Glutamatergic neuron (in vitro differentiated cells): Measurements from ENCODE around the gene ZNF439. TPM values are rescaled to one million over a fixed set of nuclear protein-coding genes. Genes with fewer than 3 reads are reported as not detected.
"Not testable (repeated sequence)": the region's sequence is repeated elsewhere in the genome, so short reads cannot be mapped to it uniquely, and the experiment has no call there.

ENCODE experiments used
- DNase-seq: peaks from one replicate; pipeline ENCODE4 v3.0.0; 2022
- H3K27ac Mint-ChIP-seq: one replicate; pipeline ENCODE4 v1.8.0; 2020; ENCODE audit warnings: mild to moderate bottlenecking, mixed read lengths, inconsistent platforms; ENCODE audit not compliant: unreplicated experiment
- H3K27me3 Mint-ChIP-seq: one replicate; pipeline ENCODE4 v1.8.0; 2020; ENCODE audit warnings: mild to moderate bottlenecking, moderate library complexity, mixed read lengths, inconsistent platforms; ENCODE audit not compliant: unreplicated experiment
- H3K36me3 Mint-ChIP-seq: one replicate; pipeline ENCODE4 v1.8.0; 2020; ENCODE audit warnings: mild to moderate bottlenecking, mixed read lengths, inconsistent platforms; ENCODE audit not compliant: unreplicated experiment
- H3K4me1 Mint-ChIP-seq: one replicate; pipeline ENCODE4 v1.8.0; 2020; ENCODE audit warnings: mild to moderate bottlenecking, low read depth, mixed read lengths, inconsistent platforms; ENCODE audit not compliant: unreplicated experiment
- H3K4me3 Mint-ChIP-seq: one replicate; pipeline ENCODE4 v1.8.0; 2020; ENCODE audit warnings: mild to moderate bottlenecking, mixed read lengths, inconsistent platforms; ENCODE audit not compliant: unreplicated experiment
- H3K9me3 Mint-ChIP-seq: one replicate; pipeline ENCODE4 v1.8.0; 2020; ENCODE audit warnings: mild to moderate bottlenecking, moderate library complexity, mixed read lengths, inconsistent platforms; ENCODE audit not compliant: unreplicated experiment
- total RNA-seq: library from RNA; stranded (reverse); fragmentation: NEBNext Ultra II Directional; extraction: Animal tissue kit (Norgen Biotek cat#: 25700); gene quantifications from one replicate; pipeline ENCODE4 v1.2.1, GENCODE V29; 2021; ENCODE audit not compliant: unreplicated experiment
- TF ChIP-seq, protein P1 (sequence below): fragments of 200-600 bp; sonication (generic); IDR thresholded peaks from one replicate; pipeline ENCODE4 v1.5.0; 2021; ENCODE audit not compliant: partially characterized antibody, unreplicated experiment

Gene ZNF439
- total RNA-seq, 1 donor from 2014 or later, result 21.1 TPM

DNA sequence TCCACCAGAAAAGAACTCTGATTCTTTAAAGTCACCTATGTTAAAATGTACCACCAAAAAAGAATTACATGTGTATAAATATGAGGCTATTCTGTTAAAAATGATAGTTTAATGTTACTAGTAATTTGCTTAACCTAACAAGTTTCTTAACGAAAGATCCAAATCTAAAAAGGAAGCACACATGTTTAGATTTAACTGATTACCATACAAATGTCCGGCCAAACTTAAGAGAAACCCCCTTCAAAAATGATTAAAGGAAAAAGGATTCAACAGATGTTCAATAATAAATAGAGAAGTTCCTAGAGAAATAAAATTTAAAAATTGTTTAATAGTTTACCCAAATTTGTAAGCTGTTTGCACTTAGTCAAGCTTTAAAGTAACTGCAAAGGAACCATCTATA lies 34.1 kb downstream of the ZNF439 start:
- peaks cover 15% of the 10 kb centered on the region for H3K9me3 Mint-ChIP-seq

DNA sequence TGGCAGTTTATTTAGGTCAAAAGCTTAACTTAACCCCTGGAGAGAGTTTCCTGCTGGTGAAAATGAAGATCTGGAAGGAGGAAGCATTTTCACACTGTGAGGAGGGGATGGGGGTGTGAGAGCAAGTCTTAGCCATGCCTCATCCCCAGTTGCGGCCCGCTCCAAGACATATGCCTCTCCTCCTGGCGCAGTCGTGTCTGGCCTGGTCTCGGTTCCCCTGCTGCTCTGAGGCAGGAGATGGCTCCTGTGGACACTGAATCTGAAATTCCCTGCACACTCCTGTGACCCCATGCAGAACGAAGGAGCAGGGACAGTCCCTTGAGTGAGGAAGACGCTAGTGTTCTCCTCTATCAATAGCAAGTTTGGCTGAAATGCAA lies 38.7 kb downstream of the ZNF439 start:
- peak; percentile 22 for DNase-seq
- H3K36me3 Mint-ChIP-seq, result peaks cover 6% of the 10 kb centered on the region

More for the DNA sequence above, 34.1 kb downstream of the ZNF439 start:
- H3K27me3 Mint-ChIP-seq, result peaks cover 7% of the 10 kb centered on the region
- H3K36me3 Mint-ChIP-seq, result peaks cover 20% of the 10 kb centered on the region
- H3K4me1 Mint-ChIP-seq, result no peaks in the 10 kb centered on the region
- H3K4me3 Mint-ChIP-seq, result no peak overlapping the region
- TF ChIP-seq, protein P1, sequence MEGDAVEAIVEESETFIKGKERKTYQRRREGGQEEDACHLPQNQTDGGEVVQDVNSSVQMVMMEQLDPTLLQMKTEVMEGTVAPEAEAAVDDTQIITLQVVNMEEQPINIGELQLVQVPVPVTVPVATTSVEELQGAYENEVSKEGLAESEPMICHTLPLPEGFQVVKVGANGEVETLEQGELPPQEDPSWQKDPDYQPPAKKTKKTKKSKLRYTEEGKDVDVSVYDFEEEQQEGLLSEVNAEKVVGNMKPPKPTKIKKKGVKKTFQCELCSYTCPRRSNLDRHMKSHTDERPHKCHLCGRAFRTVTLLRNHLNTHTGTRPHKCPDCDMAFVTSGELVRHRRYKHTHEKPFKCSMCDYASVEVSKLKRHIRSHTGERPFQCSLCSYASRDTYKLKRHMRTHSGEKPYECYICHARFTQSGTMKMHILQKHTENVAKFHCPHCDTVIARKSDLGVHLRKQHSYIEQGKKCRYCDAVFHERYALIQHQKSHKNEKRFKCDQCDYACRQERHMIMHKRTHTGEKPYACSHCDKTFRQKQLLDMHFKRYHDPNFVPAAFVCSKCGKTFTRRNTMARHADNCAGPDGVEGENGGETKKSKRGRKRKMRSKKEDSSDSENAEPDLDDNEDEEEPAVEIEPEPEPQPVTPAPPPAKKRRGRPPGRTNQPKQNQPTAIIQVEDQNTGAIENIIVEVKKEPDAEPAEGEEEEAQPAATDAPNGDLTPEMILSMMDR, result no peak
- no peak for DNase-seq
- H3K27ac Mint-ChIP-seq, result no peak overlapping the region

GRCh38 chr19:11887611-11888531 lies 39.3 kb downstream of the ZNF439 start, which contains the start of gene ZNF69:
Gene ZNF69, plus strand, starts transcription at chr19:11887782. Its CDS starts 142 bp downstream, at chr19:11887924.
- peak within 1 kb of the TSS; percentile 91 for H3K27ac Mint-ChIP-seq
- peaks cover 11% of the 10 kb centered on the region for H3K27me3 Mint-ChIP-seq
- peak; percentile 96 for DNase-seq
- H3K36me3 Mint-ChIP-seq, result peaks cover 12% of the 10 kb centered on the region
- peaks cover 4% of the 10 kb centered on the region for H3K4me1 Mint-ChIP-seq
- peak within 1 kb of the TSS; percentile 96 for H3K4me3 Mint-ChIP-seq
- peaks cover 19% of the 10 kb centered on the region for H3K9me3 Mint-ChIP-seq
- TF ChIP-seq, protein P1, result peak; percentile 24

More for the DNA sequence above, 38.7 kb downstream of the ZNF439 start:
- Mint-ChIP-seq H3K27me3 (peaks cover 11% of the 10 kb centered on the region), H3K27ac (peak overlapping the region; percentile 91), H3K4me3 (peak overlapping the region; percentile 96), H3K9me3 (peaks cover 19% of the 10 kb centered on the region), H3K4me1 (peaks cover 4% of the 10 kb centered on the region)
- TF ChIP-seq, protein P1, result no peak

DNA sequence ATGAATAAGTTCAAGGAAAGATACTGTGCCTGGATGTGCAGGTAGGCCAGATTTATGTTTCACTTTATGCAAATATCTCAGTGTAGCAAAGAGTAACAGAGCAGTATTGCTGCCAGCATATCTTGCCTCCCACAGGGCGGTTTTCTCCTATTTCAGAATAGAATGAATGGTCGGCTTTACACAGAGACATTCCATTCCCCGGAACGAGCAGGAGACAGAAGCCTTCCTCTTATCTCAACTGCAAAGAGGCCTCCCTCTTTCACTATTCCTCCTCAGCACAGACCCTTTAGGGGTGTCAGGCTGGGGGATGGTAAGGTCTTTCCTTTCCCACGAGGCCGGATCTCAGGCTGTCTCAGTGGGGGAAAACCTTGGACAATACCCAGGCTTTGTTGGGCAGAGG lies 41.4 kb downstream of the ZNF439 start:
- H3K4me3 Mint-ChIP-seq, result peak overlapping the region; percentile 96
- not testable (repeated sequence) for H3K27me3 Mint-ChIP-seq, H3K27ac Mint-ChIP-seq, DNase-seq, H3K4me1 Mint-ChIP-seq
- H3K36me3 Mint-ChIP-seq, result peaks cover 28% of the 10 kb centered on the region
- peaks cover 19% of the 10 kb centered on the region for H3K9me3 Mint-ChIP-seq

DNA sequence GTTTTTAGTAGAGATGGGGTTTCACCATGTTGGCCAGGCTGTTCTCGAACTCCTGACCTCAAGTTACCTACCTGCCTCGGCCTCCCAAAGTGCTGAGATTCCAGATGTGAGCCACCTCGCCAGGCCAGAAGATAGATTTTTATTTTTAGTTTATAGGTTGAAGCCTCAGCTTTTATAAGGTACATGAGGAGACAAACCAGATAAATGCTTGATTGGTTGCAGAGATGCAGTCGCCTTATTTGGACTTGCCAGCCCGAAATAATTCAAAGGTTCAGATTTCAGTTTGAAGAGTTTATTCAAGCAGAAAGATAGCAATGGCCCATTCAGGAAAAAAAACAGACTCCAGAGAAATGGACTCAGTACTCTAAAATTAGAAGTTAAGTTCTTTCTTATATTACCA lies 42.1 kb downstream of the ZNF439 start:
- Mint-ChIP-seq H3K9me3 (peaks cover 19% of the 10 kb centered on the region), H3K27ac (no peak overlapping the region), H3K4me3 (no peak overlapping the region), H3K27me3 (peaks cover 9% of the 10 kb centered on the region), H3K36me3 (peaks cover 35% of the 10 kb centered on the region), H3K4me1 (peaks cover 4% of the 10 kb centered on the region)
- TF ChIP-seq, protein P1, result no peak
- DNase-seq, result no peak
